Esophagus squamous epithelium (tissue), 4 donors: ENCODE measurements around the gene PCDHB9.

Experiments used
- CTCF ChIP-seq, 6 experiments: fragments of 450-650 bp in 4 of 6; fragments of 200-600 bp in 2 of 6; sonication (generic) in 2 of 6; IDR thresholded peaks; one replicate each; pipeline ENCODE4 v1.5.1; 2016 to 2019; ENCODE audit warnings: antibody characterized with exemption in 6 of 6, mild to moderate bottlenecking in 4 of 6, moderate library complexity in 4 of 6
- POLR2A ChIP-seq, 4 donors: fragments of 450-650 bp; IDR thresholded peaks; one replicate each; pipeline ENCODE4 v1.6.1; 2017; ENCODE audit warnings: antibody characterized with exemption in 4 of 4, mild to moderate bottlenecking in 4 of 4, moderate library complexity in 3 of 4

DNA sequence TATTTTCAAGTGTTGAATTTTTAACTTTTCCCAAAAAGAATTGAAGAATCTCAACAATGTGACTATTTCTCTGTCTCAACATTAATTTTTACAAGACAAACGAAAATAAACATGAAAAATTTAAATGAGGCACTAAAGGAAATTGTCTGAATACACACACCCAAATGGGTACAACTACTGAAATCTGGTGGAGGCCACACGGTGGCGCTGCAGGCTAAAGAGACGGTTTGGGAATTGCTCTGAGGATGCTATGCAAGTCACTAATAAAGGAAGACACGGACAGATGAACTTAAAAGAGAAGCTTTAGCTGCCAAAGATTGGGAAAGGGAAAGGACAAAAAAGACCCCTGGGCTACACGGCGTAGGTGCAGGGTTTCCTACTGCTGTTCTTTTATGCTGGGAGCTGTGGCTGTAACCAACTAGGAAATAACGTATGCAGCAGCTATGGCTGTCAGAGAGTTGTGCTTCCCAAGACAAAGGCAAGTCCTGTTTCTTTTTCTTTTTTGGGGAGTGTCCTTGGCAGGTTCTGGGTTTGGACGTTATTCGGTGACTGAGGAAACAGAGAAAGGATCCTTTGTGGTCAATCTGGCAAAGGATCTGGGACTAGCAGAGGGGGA lies 5.3 kb downstream of the PCDHB9 start, which contains the start of gene PCDHB10:
- TF ChIP-seq CTCF (IDR thresholded peaks at IDR 0.05) = peak in 2 of 6 experiments; percentile 15 to 44
- TF ChIP-seq POLR2A (IDR thresholded peaks at IDR 0.05) = no peak
